B cell (primary cell): ENCODE measurements around the gene CABLES1. TPM values are rescaled to one million over a fixed set of nuclear protein-coding genes. Genes with fewer than 3 reads are reported as not detected.
A peak's percentile ranks its signal among the peaks of the same experiment; 100 is the strongest.

Experiments
- ATAC-seq: fragments of 200-7000 bp; cut with Tn5 transposase; one replicate; pipeline ENCODE4 v1.10.0; 2021; ENCODE audit warnings: low read depth, mild to moderate bottlenecking, moderate number of reproducible peaks, moderate library complexity
- CTCF ChIA-PET: fragments of 350-600 bp; sonication (Branson Sonifier 250); formaldehyde crosslinking; loops from one replicate; lab custom pipeline; 2021; ENCODE audit warnings: antibody characterized with exemption, inconsistent platforms; lab: Charles Lee
- POLR2A ChIA-PET: fragments of 350-600 bp; sonication (Branson Sonifier 250); formaldehyde crosslinking; loops from one replicate; lab custom pipeline; 2021; ENCODE audit warnings: antibody characterized with exemption; lab: Charles Lee
- DNase-seq: peaks from one replicate; pipeline ENCODE4 v3.0.0; 2013
- H2AFZ ChIP-seq: 2 replicates; pipeline ENCODE4 v1.6.1; 2012; ENCODE audit warnings: mild to moderate bottlenecking, low read depth, low read length; ENCODE audit not compliant: insufficient read depth, poor library complexity, severe bottlenecking
- H3K27ac ChIP-seq, 2 donors: 1 replicate in 1 of 2; 2 replicates in 1 of 2; pipeline ENCODE4 v1.5.1; 2012 to 2013; ENCODE audit warnings: low read length in 2 of 2, mild to moderate bottlenecking in 2 of 2, moderate library complexity in 1 of 2
- H3K27me3 ChIP-seq, 4 experiments: fragments of 200-600 bp in 1 of 4; sonication (generic) in 1 of 4; replicated peaks in 1 of 4; 1 replicate in 2 of 4; 2 replicates in 2 of 4; pipeline versions ENCODE4 v1.6.1 to v1.7.0; 2013 to 2016; ENCODE audit warnings: low read length in 3 of 4, mild to moderate bottlenecking in 2 of 4, mixed read lengths in 1 of 4, moderate library complexity in 1 of 4; ENCODE audit not compliant: insufficient read depth in 4 of 4, control insufficient read depth in 3 of 4; ENCODE audit errors: control extremely low read depth in 1 of 4
- H3K36me3 ChIP-seq, 2 experiments: replicated peaks in 1 of 2; 1 replicate in 1 of 2; 2 replicates in 1 of 2; pipeline versions ENCODE4 v1.6.1 to v1.7.1; 2013; ENCODE audit warnings: low read length in 1 of 2; ENCODE audit not compliant: insufficient read depth in 2 of 2, control insufficient read depth in 1 of 2; ENCODE audit errors: control extremely low read depth in 1 of 2, extremely low read depth in 1 of 2
- H3K4me1 ChIP-seq, 2 donors: fragments of 200-600 bp in 1 of 2; sonication (generic) in 1 of 2; 1 replicate in 1 of 2; 2 replicates in 1 of 2; pipeline versions ENCODE4 v1.5.1 to v1.6.1; 2013 to 2017; ENCODE audit warnings: low read length in 2 of 2; ENCODE audit not compliant: control insufficient read depth in 2 of 2, insufficient read depth in 2 of 2
- H3K4me2 ChIP-seq: replicated peaks from 2 replicates; pipeline ENCODE3; 2012; ENCODE audit warnings: mild to moderate bottlenecking, low read depth, low read length; ENCODE audit not compliant: poor library complexity, severe bottlenecking
- H3K4me3 ChIP-seq, 5 experiments: fragments of 200-600 bp in 1 of 5; sonication (generic) in 1 of 5; 1 replicate in 3 of 5; 2 replicates in 2 of 5; pipeline versions ENCODE4 v1.5.1 to v1.7.0; 2011 to 2016; ENCODE audit warnings: low read length in 4 of 5, mild to moderate bottlenecking in 4 of 5, low read depth in 2 of 5, control low read depth in 1 of 5, moderate library complexity in 1 of 5; ENCODE audit not compliant: insufficient read depth in 1 of 5; ENCODE audit errors: control extremely low read depth in 1 of 5, extremely low read depth in 1 of 5
- H3K79me2 ChIP-seq: fragments of 200-600 bp; sonication (generic); one replicate; pipeline ENCODE4 v1.6.0; 2016; ENCODE audit warnings: low read length; ENCODE audit not compliant: control insufficient read depth, insufficient read depth
- H3K9ac ChIP-seq: fragments of 200-600 bp; sonication (generic); 2 replicates; pipeline ENCODE4 v1.6.1; 2017; ENCODE audit warnings: mild to moderate bottlenecking, low read length, moderate library complexity
- H3K9me3 ChIP-seq, 3 donors: one replicate each; pipeline versions ENCODE4 v1.6.1 to v1.7.1; 2013; ENCODE audit warnings: low read length in 2 of 3; ENCODE audit not compliant: control insufficient read depth in 2 of 3, insufficient read depth in 1 of 3; ENCODE audit errors: control extremely low read depth in 1 of 3
- H4K20me1 ChIP-seq: 2 replicates; pipeline ENCODE4 v1.6.0; 2012; ENCODE audit warnings: mild to moderate bottlenecking, low read length; ENCODE audit not compliant: insufficient read depth, control insufficient read depth, poor library complexity, severe bottlenecking
- H3K27ac Mint-ChIP-seq: one replicate; pipeline ENCODE4 v1.8.0; 2021; ENCODE audit warnings: mixed read lengths
- H3K27me3 Mint-ChIP-seq: one replicate; pipeline ENCODE4 v1.8.0; 2021; ENCODE audit warnings: mixed read lengths
- H3K4me1 Mint-ChIP-seq: one replicate; pipeline ENCODE4 v1.8.0; 2021; ENCODE audit warnings: mixed read lengths
- H3K4me3 Mint-ChIP-seq: one replicate; pipeline ENCODE4 v1.8.0; 2021; ENCODE audit warnings: mixed read lengths
- H3K9me3 Mint-ChIP-seq: one replicate; pipeline ENCODE4 v1.8.0; 2022; ENCODE audit warnings: mixed read lengths; ENCODE audit not compliant: insufficient read depth
- EZH2 ChIP-seq: IDR thresholded peaks from 2 replicates; pipeline ENCODE4 v1.6.1; 2012; ENCODE audit warnings: borderline replicate concordance, low read depth, mild to moderate bottlenecking, moderate library complexity, low read length; ENCODE audit not compliant: insufficient read depth, poor library complexity, severe bottlenecking
- WGBS: methylation state at CpG from one replicate; pipeline ENCODE4 v1.1.5; 2013; ENCODE audit warnings: missing lambda C conversion rate; ENCODE audit not compliant: insufficient coverage; 5-methylcytosine and 5-hydroxymethylcytosine counted together
- intact Hi-C: fragments of 100-400 bp; cut with micrococcal nuclease; formaldehyde crosslinking; loops from one replicate; pipeline ENCODE4 v1.10.0; 2022
- polyA plus RNA-seq: library from polyadenylated mRNA; depleted of rRNA; stranded (reverse); fragments of >200 nt; gene quantifications from 2 replicates; pipeline ENCODE4 v1.2.3, GENCODE V29; 2012
- total RNA-seq, 2 donors: library from RNA; stranded (reverse); fragments of 120-200 nt in 1 of 2; gene quantifications; 1 replicate in 1 of 2; 2 replicates in 1 of 2; pipeline versions ENCODE4 v1.2.3 to v1.2.4, GENCODE V29; 2013 to 2022
- TF ChIP-seq, protein P1 (sequence below): fragments of 200-600 bp; IDR thresholded peaks from one replicate; pipeline ENCODE4 v1.8.0; 2022; ENCODE audit warnings: antibody characterized with exemption, mild to moderate bottlenecking

CABLES1 gene
- total and polyA plus RNA-seq, 2 donors (not counting 1 experiment from before 2014, with no cell fraction given), result 0.30 to 56.3 TPM

DNA sequence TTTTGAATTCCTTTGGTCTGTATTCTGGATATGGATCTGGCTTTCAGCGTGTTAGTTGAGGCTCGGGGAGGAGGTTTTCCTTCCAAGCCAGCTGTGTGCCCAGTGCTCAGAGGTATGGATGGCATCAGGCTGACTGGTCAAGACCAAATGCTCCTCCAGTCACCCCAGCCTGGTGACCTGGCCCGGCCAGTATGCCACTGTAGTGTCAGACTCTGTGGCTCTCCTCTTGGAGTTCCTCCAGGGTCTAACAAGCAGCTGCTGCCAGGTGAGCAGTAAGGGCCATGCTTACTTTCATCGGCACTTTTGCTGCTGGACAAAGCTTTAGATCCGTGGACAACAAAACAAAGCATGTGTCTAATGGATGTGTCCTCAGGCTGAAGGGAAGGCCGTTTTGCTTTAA is 44.1 kb downstream of the CABLES1 start:
- H3K9me3 Mint-ChIP-seq, result no peaks in the 10 kb centered on the region
- Histone ChIP-seq H3K9ac (no peak overlapping the region), H3K27ac (no peak overlapping the region), H2AFZ (no peak overlapping the region), H4K20me1 (no peaks in the 10 kb centered on the region), H3K4me1 (no peaks in the 10 kb centered on the region), H3K9me3 (no peaks in the 10 kb centered on the region), H3K36me3 (no peaks in the 10 kb centered on the region), H3K4me3 (no peak overlapping the region), H3K4me2 (no peak overlapping the region), H3K27me3 (no peaks in the 10 kb centered on the region), H3K79me2 (no peaks in the 10 kb centered on the region)
- H3K27me3 Mint-ChIP-seq, result peaks cover 11% of the 10 kb centered on the region
- ChIA-PET POLR2A (no interaction called here), CTCF (interaction anchor here (1.2 kb wide), 1 partner anchor 49 kb away, joined by 3 read pairs; no protein-coding TSS in a partner anchor)
- peaks cover 7% of the 10 kb centered on the region for H3K4me1 Mint-ChIP-seq
- DNase-seq, result no peak
- ATAC-seq, result no peak
- 94% methylated on average over 6 of the region's 6 CpGs for WGBS
- no peak for TF ChIP-seq EZH2
- TF ChIP-seq, protein P1, sequence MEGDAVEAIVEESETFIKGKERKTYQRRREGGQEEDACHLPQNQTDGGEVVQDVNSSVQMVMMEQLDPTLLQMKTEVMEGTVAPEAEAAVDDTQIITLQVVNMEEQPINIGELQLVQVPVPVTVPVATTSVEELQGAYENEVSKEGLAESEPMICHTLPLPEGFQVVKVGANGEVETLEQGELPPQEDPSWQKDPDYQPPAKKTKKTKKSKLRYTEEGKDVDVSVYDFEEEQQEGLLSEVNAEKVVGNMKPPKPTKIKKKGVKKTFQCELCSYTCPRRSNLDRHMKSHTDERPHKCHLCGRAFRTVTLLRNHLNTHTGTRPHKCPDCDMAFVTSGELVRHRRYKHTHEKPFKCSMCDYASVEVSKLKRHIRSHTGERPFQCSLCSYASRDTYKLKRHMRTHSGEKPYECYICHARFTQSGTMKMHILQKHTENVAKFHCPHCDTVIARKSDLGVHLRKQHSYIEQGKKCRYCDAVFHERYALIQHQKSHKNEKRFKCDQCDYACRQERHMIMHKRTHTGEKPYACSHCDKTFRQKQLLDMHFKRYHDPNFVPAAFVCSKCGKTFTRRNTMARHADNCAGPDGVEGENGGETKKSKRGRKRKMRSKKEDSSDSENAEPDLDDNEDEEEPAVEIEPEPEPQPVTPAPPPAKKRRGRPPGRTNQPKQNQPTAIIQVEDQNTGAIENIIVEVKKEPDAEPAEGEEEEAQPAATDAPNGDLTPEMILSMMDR, result no peak
- H3K27ac Mint-ChIP-seq, result no peak overlapping the region
- intact Hi-C loops, result no loop called here
- H3K4me3 Mint-ChIP-seq, result no peak overlapping the region

DNA sequence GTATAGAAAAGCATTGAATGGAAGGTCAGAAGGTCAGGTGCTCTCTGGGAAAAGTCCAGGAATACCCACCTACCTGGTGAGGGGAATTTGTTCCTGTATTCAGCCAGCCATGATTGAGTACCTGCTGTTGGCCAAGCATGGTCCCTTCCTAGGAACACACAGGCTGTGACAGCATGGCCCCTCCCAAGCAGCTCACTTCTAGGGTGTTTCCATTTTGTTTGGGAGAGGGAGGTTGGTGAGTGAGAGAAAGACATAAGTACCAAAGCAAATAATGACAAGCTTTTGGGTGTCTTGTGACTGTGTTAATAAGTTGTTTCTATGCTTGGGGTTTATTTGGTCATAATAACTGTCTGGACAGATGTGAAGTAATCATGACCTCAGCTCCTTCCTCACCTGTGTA is 46.3 kb downstream of the CABLES1 start:
- H3K4me2 ChIP-seq, result no peak overlapping the region
- H2AFZ ChIP-seq, result no peak overlapping the region
- no peaks in the 10 kb centered on the region for H3K4me1 ChIP-seq
- POLR2A ChIA-PET, result interaction anchor here (0.6 kb wide), 1 partner anchor 178 kb away, joined by 3 read pairs; no protein-coding TSS in a partner anchor
- H3K4me3 ChIP-seq, result no peak overlapping the region
- ATAC-seq, result no peak
- Mint-ChIP-seq H3K27ac (peak overlapping the region; percentile 22), H3K4me3 (no peak overlapping the region), H3K4me1 (peaks cover 7% of the 10 kb centered on the region), H3K9me3 (no peaks in the 10 kb centered on the region), H3K27me3 (peaks cover 11% of the 10 kb centered on the region)
- H4K20me1 ChIP-seq, result no peaks in the 10 kb centered on the region
- H3K36me3 ChIP-seq, result no peaks in the 10 kb centered on the region
- no peak for DNase-seq
- no peak overlapping the region for H3K9ac ChIP-seq
- no peaks in the 10 kb centered on the region for H3K79me2 ChIP-seq
- no peaks in the 10 kb centered on the region for H3K27me3 ChIP-seq
- H3K27ac ChIP-seq, result no peak overlapping the region
- CTCF ChIA-PET, result no interaction called here
- intact Hi-C loops, result no loop called here
- TF ChIP-seq, protein P1, result no peak
- no peaks in the 10 kb centered on the region for H3K9me3 ChIP-seq
